Hypothalamus (tissue), 51 donors: ENCODE results near the gene PRTN3.

Experiments
- DNase-seq, 51 donors: peaks; one replicate each; lab custom pipeline; 2025; lab: John Stamatoyannopoulos, UW

PRTN3 gene

DNA sequence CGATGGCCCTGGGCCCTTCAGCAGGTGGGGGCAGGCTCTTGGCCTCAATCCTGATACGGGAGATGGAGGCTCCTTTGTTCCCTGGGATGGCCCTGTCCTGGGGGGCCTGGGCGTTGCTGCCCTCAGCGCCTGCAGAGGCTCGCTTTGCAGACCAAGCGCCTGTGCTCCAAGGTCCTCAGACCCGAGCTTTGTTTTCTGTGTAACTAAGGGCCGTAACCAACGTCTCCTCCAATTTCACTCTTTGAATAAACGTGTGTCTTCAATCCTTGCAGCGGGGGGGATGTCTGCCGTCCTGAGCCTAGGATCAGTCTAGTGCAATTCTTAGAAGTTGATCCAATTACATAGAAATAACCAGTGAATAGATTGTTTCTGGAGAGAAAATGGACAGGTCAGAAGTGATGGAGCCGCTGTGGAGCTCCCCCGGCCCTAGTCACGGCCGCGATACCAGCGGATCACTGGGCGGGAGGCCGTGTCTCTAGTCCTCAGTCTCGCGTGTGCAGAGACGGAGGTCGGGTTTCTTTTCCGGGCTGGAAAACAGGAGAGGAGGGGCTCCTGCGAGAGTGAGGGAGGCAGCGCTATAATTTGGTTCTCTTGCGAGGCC is 38.2 kb upstream of the PRTN3 start:
- DNase-seq: no peak

DNA sequence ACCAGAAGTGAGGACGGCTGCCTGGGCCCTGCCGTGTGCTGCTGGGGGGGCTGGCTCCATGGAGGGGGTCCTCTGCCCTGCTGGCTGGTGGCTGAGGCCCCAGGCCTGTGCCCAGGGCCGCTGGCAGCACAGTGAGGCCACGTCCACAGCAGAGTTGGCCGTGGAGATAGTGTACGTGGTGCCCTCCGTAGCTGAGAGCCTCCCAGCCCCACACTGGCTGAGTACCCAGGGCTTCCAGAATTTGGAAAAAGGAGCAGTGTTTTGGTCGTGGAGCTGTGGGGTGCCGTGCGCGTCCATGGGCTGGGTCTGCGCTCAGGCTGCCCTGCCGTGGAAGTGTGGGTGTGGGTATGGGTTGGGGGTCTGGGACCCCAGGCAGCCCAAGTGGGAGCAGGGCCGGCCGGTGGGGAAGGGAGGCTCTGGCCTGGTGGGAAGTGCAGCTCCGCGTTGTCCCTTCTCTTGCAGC is 37.7 kb upstream of the PRTN3 start:
- no peak for DNase-seq

DNA sequence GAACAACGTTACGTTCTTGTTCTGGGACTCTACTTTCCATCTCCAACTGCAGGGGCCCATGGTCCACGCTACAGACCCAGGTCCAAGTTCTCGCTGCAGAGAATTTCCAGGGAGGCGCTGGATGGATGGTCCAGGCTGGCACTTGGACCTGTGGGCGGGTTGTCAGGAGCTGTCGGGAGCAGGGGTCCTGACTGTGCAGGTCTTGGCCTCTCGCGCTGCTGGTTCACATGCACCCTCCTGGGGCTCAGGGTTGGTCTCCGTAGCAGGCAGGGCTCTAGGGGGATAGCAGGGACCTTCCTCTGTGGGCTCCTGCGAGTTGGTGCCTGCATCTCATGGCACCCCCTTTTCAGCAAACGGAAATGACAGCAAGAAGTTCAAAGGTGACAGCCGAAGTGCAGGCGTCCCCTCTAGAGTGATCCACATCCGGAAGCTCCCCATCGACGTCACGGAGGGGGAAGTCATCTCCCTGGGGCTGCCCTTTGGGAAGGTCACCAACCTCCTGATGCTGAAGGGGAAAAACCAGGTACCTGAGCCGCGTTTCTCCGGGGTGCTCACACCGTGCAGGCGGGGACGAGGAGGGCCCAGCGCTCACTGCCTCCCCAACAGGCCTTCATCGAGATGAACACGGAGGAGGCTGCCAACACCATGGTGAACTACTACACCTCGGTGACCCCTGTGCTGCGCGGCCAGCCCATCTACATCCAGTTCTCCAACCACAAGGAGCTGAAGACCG is 36.9 kb upstream of the PRTN3 start:
- DNase-seq: no peak

DNA sequence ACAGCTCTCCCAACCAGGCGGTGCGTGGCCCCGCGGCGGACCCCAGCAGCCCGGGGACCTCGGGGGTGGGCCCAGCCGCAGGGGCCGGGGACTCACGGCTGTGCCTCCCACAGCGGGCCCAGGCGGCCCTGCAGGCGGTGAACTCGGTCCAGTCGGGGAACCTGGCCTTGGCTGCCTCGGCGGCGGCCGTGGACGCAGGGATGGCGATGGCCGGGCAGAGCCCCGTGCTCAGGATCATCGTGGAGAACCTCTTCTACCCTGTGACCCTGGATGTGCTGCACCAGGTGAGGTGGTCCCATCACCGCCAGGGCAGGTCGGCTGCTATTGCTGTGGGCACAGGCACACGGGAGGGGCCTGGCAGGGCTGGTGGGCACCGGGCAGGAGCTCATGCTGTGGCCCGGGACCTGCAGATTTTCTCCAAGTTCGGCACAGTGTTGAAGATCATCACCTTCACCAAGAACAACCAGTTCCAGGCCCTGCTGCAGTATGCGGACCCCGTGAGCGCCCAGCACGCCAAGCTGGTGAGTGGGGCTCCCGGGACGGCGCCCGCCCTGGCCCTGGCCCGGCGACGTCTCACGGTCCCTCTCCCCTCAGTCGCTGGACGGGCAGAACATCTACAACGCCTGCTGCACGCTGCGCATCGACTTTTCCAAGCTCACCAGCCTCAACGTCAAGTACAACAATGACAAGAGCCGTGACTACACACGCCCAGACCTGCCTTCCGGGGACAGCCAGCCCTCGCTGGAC is 36.2 kb upstream of the PRTN3 start:
- no peak for DNase-seq

DNA sequence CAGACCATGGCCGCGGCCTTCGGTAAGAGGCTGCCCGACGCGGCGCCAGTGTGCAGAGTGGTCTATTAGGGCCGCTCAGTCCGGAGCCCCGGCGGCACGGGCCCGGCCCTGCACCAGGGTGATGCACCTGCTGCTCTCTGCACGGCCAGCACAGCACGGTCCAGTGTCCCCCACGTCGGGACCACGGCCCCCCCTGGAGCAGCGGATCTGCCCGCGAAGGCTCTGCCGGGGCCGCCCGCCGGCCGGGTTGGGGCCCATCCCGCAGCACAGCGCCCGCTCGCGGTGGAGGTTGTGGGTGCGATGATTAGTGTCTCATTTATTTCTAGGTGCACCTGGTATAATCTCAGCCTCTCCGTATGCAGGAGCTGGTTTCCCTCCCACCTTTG is 35.6 kb upstream of the PRTN3 start:
- no peak for DNase-seq

DNA sequence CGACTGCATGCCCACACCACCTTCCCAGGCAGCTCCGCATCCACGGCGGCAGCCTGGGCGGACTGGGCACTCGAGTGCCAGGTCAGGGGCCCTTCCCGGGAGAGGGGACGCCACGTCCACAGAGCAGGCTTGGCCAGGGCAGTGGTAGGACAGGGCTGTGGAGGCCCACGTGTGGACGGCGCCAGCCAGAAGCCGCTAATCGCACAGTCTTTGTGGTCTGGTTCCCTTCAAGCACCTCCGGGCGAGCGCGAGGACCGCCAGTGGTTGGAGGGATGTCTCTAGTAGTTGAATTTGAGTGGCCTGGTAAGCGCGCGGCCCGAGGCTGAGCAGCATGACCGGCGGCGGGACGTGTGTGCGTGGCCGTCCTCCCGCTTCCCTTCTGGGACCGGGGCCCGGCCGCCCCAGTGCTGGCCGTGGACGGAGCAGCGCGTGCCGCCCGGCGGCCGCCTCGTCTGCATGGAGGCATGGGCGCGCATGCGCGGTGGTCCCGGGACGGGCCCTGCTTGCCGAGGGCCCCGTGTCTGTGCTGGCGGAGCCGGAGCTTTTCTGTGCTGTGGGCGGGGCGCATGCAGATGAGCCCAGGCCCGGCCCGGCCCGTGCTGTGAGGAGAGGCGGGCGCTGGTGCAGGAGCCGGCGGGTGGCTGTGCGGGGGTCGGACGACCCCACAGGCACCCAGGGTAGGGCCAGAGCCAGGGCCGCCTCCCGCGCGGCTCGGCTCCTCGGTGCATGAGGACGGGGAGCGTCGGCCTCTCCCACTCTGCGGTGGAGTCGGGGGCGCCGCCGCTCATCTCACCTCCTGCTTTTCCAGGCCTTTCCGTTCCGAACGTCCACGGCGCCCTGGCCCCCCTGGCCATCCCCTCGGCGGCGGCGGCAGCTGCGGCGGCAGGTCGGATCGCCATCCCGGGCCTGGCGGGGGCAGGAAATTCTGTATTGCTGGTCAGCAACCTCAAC is 34.9 kb upstream of the PRTN3 start:
- DNase-seq: no peak

DNA sequence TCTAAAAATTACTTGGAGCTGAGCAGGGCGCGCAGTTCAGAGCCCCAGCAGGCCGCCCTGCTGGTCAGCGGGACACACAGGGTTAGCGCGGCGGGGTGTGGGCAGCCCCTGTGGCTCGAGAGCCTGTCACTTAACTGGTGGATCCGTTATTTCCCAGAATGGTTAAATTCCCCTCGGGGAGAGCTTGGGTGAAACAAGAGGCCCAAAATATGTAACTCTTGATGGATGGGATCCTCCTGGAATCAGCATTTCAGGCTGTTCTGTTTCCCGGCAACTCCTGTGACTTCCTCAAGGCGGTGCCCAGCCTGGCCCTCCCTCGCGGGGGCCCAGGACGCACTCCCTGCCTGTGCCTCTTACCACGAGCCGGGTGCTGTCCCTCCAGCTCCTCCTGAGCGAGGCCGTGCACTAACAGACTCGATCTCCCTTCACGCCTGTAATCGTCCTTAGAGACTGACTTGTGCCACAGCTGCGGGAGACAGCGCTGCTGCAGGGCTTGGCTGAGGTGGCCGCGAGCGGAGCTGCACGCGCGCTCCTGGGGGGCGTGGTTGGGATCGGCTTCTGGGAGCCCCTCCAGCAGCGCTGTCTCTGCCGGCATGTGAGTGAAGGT is 33.9 kb upstream of the PRTN3 start:
- DNase-seq: no peak

DNA sequence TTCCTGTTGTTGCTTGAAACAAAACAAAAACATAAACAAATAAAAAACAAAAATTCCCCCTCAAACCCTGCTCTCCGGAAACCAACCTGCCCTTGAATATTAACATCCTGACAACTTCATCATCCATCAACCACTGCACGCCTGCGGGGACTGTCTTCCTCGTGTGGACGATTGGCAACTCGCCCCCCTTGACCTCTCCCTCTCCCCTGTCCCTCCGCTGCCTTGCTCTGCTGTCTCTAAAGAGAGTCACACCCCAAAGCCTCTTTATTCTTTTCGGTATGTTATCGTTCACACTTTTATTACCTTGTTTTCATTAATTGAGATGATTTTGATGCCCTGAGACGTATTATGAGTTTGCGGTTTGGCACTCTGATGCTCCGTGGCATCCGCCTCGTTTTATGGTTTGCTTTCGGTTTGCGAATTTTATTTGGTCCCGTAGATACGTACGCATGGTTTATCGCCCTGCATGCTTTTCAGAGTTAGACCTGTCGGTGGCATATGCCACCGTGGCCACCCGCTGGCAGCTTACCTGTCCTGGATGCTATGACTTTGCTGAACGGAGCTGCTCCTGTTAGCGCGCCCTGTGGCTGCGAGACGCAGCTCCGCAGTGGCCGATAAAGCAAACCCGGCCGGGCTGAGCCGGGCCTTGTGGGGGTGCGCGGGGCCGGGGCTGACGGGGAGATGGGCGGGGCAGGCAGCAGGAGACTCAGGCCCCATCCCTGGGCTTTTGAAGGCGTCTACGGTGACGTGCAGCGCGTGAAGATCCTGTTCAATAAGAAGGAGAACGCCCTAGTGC is 33.0 kb upstream of the PRTN3 start:
- DNase-seq: no peak

DNA sequence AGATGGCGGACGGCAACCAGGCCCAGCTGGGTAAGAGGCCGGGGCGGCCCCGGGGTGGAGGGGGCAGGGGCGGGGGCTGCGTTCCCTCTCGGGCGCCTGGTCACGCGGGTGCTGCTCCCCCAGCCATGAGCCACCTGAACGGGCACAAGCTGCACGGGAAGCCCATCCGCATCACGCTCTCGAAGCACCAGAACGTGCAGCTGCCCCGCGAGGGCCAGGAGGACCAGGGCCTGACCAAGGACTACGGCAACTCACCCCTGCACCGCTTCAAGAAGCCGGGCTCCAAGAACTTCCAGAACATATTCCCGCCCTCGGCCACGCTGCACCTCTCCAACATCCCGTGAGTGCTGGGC is 32.4 kb upstream of the PRTN3 start:
- no peak for DNase-seq

DNA sequence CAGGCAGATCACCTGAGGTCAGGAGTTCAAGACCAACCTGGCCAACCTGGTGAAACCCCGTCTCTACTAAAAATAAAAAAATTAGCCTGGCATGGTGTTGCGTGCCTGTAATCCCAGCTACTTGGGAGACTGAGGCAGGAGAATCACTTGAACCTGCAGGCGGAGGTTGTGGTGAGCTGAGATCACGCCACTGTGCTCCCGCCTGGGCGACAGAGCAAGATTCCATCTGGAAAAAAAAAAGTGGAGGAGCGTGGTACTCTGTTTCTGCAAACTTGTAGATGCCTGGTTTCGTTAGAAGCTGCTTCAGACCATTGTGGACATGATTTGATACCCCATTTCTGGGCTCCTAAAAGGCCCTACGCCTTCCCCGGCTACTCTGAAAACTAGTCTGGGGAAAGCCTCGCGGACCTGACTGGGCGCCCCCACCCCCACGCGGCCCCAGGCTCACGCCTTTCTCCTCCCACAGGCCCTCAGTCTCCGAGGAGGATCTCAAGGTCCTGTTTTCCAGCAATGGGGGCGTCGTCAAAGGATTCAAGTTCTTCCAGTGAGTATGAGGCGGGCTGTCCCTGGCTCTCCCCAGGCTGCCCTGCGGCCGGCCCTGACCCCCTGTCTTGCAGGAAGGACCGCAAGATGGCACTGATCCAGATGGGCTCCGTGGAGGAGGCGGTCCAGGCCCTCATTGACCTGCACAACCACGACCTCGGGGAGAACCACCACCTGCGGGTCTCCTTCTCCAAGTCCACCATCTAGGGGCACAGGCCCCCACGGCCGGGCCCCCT is 30.5 kb upstream of the PRTN3 start:
- DNase-seq: no peak

DNA sequence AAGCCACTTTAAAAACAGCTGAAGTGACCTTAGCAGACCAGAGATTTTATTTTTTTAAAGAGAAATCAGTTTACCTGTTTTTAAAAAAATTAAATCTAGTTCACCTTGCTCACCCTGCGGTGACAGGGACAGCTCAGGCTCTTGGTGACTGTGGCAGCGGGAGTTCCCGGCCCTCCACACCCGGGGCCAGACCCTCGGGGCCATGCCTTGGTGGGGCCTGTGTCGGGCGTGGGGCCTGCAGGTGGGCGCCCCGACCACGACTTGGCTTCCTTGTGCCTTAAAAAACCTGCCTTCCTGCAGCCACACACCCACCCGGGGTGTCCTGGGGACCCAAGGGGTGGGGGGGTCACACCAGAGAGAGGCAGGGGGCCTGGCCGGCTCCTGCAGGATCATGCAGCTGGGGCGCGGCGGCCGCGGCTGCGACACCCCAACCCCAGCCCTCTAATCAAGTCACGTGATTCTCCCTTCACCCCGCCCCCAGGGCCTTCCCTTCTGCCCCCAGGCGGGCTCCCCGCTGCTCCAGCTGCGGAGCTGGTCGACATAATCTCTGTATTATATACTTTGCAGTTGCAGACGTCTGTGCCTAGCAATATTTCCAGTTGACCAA is 29.8 kb upstream of the PRTN3 start:
- DNase-seq: no peak

DNA sequence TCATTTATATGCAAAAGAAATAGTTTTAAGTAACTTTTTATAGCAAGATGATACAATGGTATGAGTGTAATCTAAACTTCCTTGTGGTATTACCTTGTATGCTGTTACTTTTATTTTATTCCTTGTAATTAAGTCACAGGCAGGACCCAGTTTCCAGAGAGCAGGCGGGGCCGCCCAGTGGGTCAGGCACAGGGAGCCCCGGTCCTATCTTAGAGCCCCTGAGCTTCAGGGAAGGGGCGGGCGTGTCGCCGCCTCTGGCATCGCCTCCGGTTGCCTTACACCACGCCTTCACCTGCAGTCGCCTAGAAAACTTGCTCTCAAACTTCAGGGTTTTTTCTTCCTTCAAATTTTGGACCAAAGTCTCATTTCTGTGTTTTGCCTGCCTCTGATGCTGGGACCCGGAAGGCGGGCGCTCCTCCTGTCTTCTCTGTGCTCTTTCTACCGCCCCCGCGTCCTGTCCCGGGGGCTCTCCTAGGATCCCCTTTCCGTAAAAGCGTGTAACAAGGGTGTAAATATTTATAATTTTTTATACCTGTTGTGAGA is 29.2 kb upstream of the PRTN3 start:
- DNase-seq: no peak

DNA sequence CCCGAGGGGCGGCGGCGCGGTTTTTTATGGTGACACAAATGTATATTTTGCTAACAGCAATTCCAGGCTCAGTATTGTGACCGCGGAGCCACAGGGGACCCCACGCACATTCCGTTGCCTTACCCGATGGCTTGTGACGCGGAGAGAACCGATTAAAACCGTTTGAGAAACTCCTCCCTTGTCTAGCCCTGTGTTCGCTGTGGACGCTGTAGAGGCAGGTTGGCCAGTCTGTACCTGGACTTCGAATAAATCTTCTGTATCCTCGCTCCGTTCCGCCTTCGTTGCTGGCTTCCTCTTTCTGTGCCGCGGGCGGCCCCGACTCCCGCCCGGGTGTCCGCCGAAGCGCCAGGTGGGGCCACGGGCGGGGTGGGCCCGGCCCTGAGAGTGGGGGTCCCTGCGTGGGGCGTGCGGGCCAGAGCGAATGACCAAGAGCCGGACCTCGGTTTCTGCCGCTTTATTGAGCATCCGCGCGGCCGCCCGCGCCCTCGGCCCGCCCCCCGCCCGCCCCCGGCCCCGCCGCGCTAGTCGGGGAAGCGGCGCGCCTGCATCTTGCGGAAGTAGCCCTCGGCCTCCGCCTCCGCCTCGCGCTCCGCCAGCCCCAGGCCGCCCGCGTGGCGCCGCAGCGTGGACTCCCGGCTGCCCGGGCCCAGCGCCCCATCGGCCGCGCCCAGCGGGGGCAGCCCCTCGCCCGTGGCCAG is 28.6 kb upstream of the PRTN3 start:
- no peak for DNase-seq

DNA sequence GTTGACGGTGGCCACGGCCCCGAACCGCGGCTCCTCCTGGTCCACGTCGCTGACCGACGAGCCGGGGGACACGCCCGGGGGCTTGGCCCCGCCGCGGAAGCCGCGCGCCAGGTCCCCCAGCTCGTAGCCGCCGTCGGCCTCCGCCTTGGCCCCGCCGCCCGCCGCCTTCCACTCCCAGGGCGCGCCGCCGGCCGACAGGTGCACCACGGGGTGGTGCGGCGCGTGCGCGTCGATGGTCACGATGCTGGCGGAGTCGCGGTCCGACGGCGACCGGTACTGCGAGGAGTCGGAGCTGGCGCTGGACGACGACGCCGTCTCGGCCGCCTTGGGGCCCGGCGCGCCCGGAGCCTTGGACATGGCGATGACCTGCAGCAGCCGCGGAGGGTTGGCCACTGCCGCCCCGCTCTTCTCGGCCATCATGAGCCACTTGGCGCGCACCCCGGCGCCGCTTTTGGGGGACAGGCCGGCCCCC is 28.0 kb upstream of the PRTN3 start:
- DNase-seq: no peak

DNA sequence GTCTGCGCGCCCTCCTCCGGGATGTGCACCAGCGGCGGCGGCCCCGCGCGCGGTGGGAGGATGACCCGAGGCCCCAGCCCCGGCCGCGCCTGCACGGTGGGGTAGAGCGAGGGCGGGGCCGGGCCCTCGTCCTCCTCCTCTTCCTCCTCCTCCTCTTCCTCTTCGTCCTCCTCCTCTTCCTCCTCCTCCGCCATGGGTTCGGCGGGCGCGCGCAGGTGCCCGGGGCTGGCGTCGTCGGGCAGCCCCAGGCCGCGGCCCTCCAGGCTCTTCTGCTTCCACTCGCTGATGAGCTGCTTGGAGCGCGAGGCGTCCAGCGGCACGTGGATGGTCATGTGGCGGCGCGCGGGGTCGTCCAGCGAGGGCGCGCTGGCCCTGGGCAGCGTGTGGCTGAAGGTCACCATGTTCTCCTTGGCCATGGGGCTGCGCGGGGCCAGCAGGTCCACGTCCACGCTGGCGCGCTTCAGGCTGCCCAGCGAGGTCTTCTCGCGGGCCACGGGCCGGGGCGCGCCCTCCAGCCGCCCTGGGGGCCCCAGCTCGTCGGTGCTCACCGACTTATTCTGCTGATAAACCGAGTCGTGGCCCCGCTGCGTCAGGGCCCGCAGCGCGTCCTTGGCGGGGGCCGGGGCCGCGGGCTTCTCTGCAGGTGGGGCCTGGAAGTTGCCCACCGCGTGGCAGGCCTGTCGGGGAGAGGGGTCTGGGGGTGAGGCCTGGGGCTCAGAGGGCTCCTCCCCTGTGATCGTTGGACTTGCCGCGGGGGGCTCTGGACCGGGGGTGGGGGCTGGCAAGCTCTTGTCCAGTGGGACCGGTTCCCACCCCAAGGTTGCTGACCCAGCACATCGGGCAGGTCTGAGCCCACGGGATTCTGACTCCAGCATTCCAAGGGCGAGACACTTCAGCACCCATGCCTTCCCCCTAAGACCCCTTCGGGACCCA is 27.3 kb upstream of the PRTN3 start:
- DNase-seq: no peak
